GM12864 (cell line): ENCODE results near the gene TRABD2B.

ENCODE experiments used
- DNase-seq: peaks from one replicate; pipeline ENCODE4 v3.0.0-alpha.2; 2011; ENCODE audit warnings: low read depth
- H3K4me3 ChIP-seq: 2 replicates; pipeline ENCODE4 v1.5.1; 2011; ENCODE audit warnings: mild to moderate bottlenecking, low read depth, low read length, control low read depth
- TF ChIP-seq, protein P1 (sequence below): IDR thresholded peaks from 2 replicates; pipeline ENCODE4 v1.5.1; 2011; ENCODE audit warnings: low read depth, mild to moderate bottlenecking, moderate library complexity, low read length, control low read depth, inconsistent platforms; ENCODE audit errors: missing control alignments

Gene TRABD2B

DNA sequence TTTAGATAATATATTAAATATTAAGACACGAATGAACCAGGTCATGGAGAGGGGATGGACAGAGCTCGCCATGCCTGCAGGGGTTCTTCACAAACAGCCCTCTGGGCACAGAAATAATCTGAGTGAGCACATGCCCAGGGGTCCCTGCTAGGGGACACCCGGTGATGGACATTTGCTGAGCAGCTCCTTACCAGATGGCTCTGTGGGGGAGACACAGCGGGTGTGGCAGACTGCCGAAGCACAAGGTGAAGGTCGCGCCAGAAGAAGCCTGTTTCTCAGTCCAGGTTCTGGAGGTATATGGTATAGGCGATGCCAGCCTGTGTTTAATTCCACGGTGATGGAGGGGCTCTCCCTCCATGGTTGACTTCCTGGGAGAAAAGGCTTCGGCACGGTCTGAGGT is 9.6 kb downstream of the TRABD2B start:
- TF ChIP-seq, protein P1, sequence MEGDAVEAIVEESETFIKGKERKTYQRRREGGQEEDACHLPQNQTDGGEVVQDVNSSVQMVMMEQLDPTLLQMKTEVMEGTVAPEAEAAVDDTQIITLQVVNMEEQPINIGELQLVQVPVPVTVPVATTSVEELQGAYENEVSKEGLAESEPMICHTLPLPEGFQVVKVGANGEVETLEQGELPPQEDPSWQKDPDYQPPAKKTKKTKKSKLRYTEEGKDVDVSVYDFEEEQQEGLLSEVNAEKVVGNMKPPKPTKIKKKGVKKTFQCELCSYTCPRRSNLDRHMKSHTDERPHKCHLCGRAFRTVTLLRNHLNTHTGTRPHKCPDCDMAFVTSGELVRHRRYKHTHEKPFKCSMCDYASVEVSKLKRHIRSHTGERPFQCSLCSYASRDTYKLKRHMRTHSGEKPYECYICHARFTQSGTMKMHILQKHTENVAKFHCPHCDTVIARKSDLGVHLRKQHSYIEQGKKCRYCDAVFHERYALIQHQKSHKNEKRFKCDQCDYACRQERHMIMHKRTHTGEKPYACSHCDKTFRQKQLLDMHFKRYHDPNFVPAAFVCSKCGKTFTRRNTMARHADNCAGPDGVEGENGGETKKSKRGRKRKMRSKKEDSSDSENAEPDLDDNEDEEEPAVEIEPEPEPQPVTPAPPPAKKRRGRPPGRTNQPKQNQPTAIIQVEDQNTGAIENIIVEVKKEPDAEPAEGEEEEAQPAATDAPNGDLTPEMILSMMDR = no peak
- DNase-seq = no peak

DNA sequence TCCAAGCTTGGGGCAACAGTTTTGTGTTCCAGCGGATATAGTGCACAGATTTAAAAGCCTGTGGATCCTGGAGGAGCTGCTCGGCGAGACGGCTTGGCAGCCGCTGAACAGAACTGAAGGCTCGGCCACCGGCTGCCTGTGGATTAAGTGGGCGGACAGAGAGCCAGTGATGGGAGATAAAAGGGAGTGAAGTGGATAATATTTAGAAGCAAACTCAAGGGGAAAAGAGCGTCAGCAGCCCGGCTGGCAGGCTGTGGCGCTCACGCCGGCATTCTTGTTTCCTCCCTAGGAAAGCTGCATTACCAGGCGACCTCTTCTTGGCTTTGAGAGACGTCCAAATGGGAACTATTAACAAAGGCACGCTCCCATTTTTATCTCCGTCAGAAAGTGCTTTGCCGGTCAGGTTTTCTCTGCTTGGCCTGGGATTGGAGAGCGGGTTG is 10.4 kb downstream of the TRABD2B start:
- TF ChIP-seq, protein P1 = no peak
- H3K4me3 ChIP-seq = no peak overlapping the region
- no peak for DNase-seq

More for the DNA sequence above, 9.6 kb downstream of the TRABD2B start:
- no peak overlapping the region for H3K4me3 ChIP-seq

DNA sequence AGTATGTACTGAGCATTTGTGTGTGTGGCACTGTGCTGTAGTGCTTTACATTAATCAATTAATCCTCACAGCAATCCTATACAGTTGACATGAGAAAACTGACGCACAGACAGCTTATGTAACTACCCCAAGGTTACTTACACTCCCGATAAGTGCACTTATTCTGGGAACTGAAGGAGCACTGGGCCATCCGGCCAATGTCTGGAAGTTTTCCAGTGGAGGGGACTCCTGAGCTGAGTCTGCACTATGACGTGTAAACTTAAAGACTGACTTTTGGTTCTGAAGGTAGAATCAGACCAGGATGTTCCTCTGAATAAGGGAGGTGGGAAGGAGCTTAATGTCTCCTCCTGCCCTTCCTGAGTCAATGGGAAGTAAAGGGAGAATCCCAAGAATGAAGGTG is 12.2 kb downstream of the TRABD2B start:
- H3K4me3 ChIP-seq = no peak overlapping the region
- DNase-seq = no peak
- TF ChIP-seq, protein P1 = no peak

DNA sequence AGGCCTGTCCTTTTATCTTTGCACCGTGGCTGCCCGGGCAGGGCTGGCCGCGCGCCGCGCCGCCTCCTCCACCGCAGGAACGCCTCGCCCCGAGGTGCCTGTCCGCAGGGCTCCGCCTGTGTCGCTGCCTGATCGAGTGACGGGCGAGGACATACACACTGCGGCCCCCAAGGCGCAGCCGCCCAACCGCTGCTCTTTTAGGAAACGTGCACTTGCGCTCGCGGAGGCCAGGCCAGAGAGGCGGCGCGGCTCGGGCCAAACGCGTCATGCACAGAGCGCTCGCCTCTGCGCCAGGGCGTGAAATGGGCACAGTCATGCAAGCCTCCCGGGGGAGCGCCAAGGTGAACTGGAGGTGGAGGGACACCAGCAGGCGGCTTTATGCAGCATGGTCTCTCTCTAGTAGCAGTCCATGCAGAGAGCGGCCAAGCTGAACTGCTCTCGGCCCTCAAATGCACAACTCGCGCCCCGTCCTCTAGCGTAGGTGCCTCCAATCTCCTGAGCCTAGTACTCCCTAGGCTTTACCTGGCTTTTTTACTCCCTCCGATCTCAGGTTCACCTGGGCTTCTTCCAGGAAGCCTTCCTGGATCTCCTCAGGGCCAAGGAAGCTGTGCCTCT is 12.9 kb downstream of the TRABD2B start:
- no peak overlapping the region for H3K4me3 ChIP-seq
- TF ChIP-seq, protein P1 = no peak
- no peak for DNase-seq

DNA sequence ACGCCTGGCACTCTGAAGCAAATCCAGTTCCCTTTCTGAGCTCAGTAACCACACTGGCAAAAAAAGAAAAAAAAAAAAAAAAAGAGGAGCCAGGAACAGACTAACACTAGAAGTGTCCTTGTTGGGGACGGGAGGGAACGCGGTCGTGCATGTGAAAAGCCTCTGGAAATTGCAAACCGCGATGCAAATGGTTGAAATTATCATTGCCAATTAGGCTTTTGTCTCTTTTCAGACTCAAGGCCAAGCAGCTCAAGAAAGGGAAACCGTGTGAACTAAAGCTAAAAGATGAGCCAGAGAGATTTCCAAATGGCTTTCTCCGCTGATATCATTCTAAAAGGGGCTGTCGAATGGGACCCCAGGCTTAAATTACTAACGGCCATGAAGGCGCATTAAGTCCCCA is 13.5 kb downstream of the TRABD2B start:
- DNase-seq = no peak
- TF ChIP-seq, protein P1 = no peak
- no peak overlapping the region for H3K4me3 ChIP-seq

DNA sequence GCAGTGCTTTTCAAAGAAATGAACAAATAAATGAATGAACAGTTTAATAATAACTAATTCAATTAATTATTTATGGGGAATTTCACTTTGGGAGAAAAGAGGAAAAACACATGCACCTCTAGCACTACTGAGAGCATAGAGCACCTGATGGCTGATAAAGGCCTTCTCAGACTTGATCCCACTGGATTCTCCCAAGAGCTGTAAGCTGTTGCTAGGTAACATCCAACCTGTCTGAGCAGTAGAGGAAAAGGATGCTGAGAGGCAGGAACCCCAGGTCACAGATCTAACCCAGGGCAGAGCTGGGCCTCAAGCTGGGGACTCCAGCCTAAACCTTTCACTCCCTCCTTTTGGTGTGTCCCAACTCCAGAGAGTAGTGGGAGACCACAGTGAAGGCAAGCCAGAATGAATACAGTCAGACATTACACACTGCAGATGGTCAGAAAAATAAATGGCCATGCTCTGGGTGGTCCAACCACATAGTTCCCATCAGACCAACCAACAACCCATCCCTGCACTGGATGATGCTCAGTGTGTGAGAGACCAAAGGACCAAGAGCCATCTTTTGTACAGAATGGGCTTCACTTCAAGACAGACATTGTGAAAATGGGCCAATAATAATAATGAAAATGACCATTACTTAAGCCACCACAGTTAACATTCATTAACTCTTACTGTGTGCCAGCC is 15.4 kb downstream of the TRABD2B start:
- DNase-seq = no peak
- TF ChIP-seq, protein P1 = no peak
- H3K4me3 ChIP-seq = no peak overlapping the region

DNA sequence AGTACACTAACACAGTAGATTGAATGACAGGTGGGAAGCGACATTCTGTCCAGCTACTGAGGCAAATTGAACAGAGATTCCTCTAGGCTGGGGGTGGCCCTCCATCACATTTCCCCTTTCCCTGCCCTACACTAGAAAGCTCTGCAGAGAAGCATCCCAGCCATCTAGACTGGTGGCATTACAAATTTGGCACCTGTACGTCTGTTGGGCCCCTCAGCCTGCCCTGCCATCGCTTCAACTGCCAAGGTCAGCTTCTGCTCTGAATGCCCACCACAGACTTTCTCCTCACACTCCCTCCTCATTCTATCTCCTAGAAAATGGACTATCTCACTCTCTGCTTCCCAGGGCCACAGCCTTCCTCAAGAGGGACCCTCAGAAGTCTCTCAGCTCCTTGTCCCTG is 16.7 kb downstream of the TRABD2B start:
- DNase-seq = no peak
- H3K4me3 ChIP-seq = no peak overlapping the region
- TF ChIP-seq, protein P1 = no peak
